OCI-LY3 (cell line): ENCODE data around the gene FRK.

Experiments
- H2AFZ ChIP-seq: fragments of 200-600, 300-600 bp; shearing (Covaris generic); 2 replicates; pipeline ENCODE4 v1.6.0; 2014; ENCODE audit warnings: antibody characterized with exemption, low read depth, low read length
- H3K27ac ChIP-seq: fragments of 200-600, 300-600 bp; sonication (generic); 2 replicates; pipeline ENCODE4 v1.5.1; 2014; ENCODE audit warnings: mild to moderate bottlenecking, low read length, moderate library complexity, mixed read lengths
- H3K27me3 ChIP-seq: fragments of 200-600, 300-600 bp; sonication (generic); 2 replicates; pipeline ENCODE4 v1.6.1; 2014; ENCODE audit warnings: low read depth, low read length, mixed read lengths
- H3K36me3 ChIP-seq: fragments of 200-600, 300-600 bp; sonication (generic); replicated peaks from 2 replicates; pipeline ENCODE3; 2014; ENCODE audit warnings: low read depth, low read length, mixed read lengths
- H3K4me1 ChIP-seq: fragments of 300-600, 200-600 bp; sonication (generic); 2 replicates; pipeline ENCODE4 v1.6.1; 2014; ENCODE audit warnings: low read length, mixed read lengths
- H3K4me2 ChIP-seq: fragments of 200-600, 300-600 bp; sonication (generic); 2 replicates; pipeline ENCODE4 v1.6.1; 2014; ENCODE audit warnings: low read length, mixed read lengths
- H3K4me3 ChIP-seq: fragments of 300-600, 200-600 bp; sonication (generic); 2 replicates; pipeline ENCODE4 v1.5.1; 2014; ENCODE audit warnings: antibody characterized with exemption, mild to moderate bottlenecking, low read length, moderate library complexity
- H3K79me2 ChIP-seq: fragments of 300-600, 200-600 bp; shearing (Covaris generic); 2 replicates; pipeline ENCODE4 v1.6.1; 2014; ENCODE audit warnings: mild to moderate bottlenecking, low read length, mixed read lengths
- H3K9ac ChIP-seq: fragments of 300-600, 200-600 bp; shearing (Covaris generic); 2 replicates; pipeline ENCODE4 v1.6.0; 2014; ENCODE audit warnings: mild to moderate bottlenecking, low read length, moderate library complexity
- H3K9me3 ChIP-seq: fragments of 200-600, 300-600 bp; shearing (Covaris generic); 2 replicates; pipeline ENCODE4 v1.6.1; 2014; ENCODE audit warnings: low read length, mixed read lengths; ENCODE audit not compliant: insufficient read depth
- H4K20me1 ChIP-seq: fragments of 200-600, 300-600 bp; sonication (generic); 2 replicates; pipeline ENCODE4 v1.6.1; 2016; ENCODE audit warnings: low read length, mixed read lengths; ENCODE audit not compliant: insufficient read depth
- EZH2phosphoT487 ChIP-seq: fragments of 200-600 bp; shearing (Covaris generic); IDR thresholded peaks from 2 replicates; pipeline ENCODE4 v1.6.1; 2018; ENCODE audit warnings: antibody characterized with exemption, mixed run types, low read depth
- TF ChIP-seq, protein P1 (sequence below): fragments of 200-600, 300-600 bp; sonication (generic); IDR thresholded peaks from 2 replicates; pipeline ENCODE4 v1.5.1; 2014; ENCODE audit warnings: antibody characterized with exemption, low read length, low read depth

Gene FRK

DNA sequence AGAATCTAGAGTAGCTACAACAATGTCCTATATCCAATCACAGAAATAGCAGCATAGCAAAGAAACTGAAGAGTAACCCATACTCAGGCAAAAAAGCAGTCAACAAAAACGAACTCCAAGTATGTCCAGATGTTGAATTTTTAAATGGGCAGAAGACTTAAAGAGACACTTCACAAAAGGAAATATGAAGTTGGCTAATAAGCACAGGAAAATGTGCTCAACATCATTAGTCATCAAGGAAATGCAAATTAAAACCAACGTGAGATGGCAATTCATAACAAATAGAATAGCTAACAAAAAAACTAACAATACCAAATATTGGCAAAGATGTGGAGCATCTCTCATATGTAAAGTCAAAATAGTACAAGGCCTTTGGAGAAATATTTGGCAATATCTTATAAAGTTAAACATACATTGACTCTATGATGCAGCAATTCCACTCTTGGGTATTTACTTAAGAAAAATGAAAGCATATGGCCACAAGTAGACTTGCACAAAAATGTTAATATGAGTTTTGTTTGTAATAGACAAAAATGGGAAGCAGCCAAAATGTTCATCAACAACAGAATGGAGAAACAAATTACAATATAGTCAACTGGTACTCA lies 37.7 kb downstream of the FRK start:
- H3K4me2 ChIP-seq = no peak overlapping the region
- H3K27me3 ChIP-seq = no peaks in the 10 kb centered on the region
- H3K36me3 ChIP-seq = peaks cover 8% of the 10 kb centered on the region
- peaks cover 4% of the 10 kb centered on the region; the same call in 1 of the 2 replicates for H4K20me1 ChIP-seq
- H3K4me3 ChIP-seq = no peak overlapping the region
- no peaks in the 10 kb centered on the region for H3K9me3 ChIP-seq
- peaks cover 55% of the 10 kb centered on the region for H3K79me2 ChIP-seq
- H3K9ac ChIP-seq = no peak overlapping the region
- no peak overlapping the region for H3K27ac ChIP-seq
- H2AFZ ChIP-seq = no peak overlapping the region
- TF ChIP-seq, protein P1, sequence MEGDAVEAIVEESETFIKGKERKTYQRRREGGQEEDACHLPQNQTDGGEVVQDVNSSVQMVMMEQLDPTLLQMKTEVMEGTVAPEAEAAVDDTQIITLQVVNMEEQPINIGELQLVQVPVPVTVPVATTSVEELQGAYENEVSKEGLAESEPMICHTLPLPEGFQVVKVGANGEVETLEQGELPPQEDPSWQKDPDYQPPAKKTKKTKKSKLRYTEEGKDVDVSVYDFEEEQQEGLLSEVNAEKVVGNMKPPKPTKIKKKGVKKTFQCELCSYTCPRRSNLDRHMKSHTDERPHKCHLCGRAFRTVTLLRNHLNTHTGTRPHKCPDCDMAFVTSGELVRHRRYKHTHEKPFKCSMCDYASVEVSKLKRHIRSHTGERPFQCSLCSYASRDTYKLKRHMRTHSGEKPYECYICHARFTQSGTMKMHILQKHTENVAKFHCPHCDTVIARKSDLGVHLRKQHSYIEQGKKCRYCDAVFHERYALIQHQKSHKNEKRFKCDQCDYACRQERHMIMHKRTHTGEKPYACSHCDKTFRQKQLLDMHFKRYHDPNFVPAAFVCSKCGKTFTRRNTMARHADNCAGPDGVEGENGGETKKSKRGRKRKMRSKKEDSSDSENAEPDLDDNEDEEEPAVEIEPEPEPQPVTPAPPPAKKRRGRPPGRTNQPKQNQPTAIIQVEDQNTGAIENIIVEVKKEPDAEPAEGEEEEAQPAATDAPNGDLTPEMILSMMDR = no peak
- TF ChIP-seq EZH2phosphoT487 = no peak
- H3K4me1 ChIP-seq = peaks cover 64% of the 10 kb centered on the region

DNA sequence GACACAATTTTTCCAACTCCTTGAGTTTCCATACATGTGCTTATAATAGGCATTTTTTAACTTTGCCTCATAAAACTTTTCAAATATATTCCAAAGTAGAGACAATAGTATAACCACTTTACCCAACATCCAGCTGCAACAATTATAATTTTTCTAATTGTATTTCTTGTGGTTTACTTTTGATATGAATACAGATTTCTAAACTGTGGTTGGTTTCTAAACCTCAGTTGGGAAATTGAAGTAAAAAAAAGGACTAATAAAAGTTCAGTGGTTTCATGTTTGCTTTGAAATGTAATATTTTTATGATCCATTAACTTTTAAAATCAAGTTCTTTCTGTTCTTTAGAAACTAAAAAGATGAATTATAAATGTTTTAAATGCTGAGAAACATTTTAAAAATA lies 40.0 kb downstream of the FRK start:
- Histone ChIP-seq H3K4me1 (peaks cover 79% of the 10 kb centered on the region), H3K27ac (peak overlapping the region; percentile 97), H4K20me1 (peaks cover under 1% of the 10 kb centered on the region; the same call in 1 of the 2 replicates), H3K36me3 (peaks cover 7% of the 10 kb centered on the region), H3K9ac (no peak overlapping the region), H3K9me3 (no peaks in the 10 kb centered on the region), H3K4me2 (peak overlapping the region; percentile 76), H3K79me2 (peaks cover 69% of the 10 kb centered on the region), H3K4me3 (peak overlapping the region; percentile 19), H3K27me3 (no peaks in the 10 kb centered on the region), H2AFZ (no peak overlapping the region)
- TF ChIP-seq, protein P1 = no peak
- TF ChIP-seq EZH2phosphoT487 = no peak

DNA sequence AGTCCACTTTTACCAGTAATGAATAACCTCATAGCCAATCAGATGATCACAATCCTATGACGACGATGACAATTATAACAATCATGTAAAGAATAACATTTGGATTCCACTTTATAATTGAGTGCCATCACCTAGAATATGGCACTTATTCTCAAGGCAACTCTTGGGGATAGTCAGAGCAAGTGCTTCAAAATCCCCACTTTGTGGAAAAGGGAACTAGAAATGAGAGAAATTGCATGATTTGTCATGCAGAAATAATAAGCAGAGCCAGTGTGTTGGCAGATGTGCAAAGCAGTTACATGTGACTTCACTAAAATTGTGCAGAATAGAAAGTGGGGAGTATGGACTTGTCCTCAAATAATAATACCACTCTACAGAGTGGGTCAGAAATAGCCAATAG lies 41.3 kb downstream of the FRK start:
- TF ChIP-seq, protein P1 = no peak
- TF ChIP-seq EZH2phosphoT487 = no peak
- no peaks in the 10 kb centered on the region for H4K20me1 ChIP-seq
- no peaks in the 10 kb centered on the region for H3K27me3 ChIP-seq
- H3K4me3 ChIP-seq = peak overlapping the region; percentile 51
- no peaks in the 10 kb centered on the region for H3K9me3 ChIP-seq
- peaks cover 77% of the 10 kb centered on the region for H3K79me2 ChIP-seq
- H3K36me3 ChIP-seq = peaks cover 4% of the 10 kb centered on the region
- H3K4me2 ChIP-seq = peak overlapping the region; percentile 76
- peak overlapping the region; percentile 97 for H3K27ac ChIP-seq
- H3K4me1 ChIP-seq = peaks cover 76% of the 10 kb centered on the region
- no peak overlapping the region for H2AFZ ChIP-seq
- peak overlapping the region; percentile 54; the same call in 1 of the 2 replicates for H3K9ac ChIP-seq

DNA sequence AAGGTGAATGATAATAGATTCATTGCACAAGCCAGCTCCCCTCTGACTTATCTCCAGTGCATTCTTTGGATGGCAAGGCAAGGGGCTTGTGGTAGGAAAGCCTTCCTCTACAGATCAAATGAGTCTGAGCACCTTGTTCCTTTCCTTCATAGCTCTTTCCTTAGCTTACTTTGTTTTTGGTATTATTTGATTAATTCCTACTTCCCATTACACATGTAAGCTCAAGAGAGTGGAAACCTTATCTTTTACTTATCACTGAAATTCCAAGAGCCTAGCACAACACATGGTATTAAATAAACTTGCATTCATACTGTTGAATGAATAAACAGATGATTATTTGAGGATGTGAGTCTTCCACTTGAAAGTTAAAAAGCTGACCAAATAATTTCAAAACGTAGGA lies 41.7 kb downstream of the FRK start:
- H3K9me3 ChIP-seq = no peaks in the 10 kb centered on the region
- peaks cover 4% of the 10 kb centered on the region for H3K36me3 ChIP-seq
- peak overlapping the region; percentile 97 for H3K27ac ChIP-seq
- H4K20me1 ChIP-seq = no peaks in the 10 kb centered on the region
- H3K79me2 ChIP-seq = peaks cover 81% of the 10 kb centered on the region
- peak overlapping the region; percentile 51 for H3K4me3 ChIP-seq
- peaks cover 76% of the 10 kb centered on the region for H3K4me1 ChIP-seq
- peak overlapping the region; percentile 76 for H3K4me2 ChIP-seq
- H3K9ac ChIP-seq = peak overlapping the region; percentile 54; the same call in 1 of the 2 replicates
- no peaks in the 10 kb centered on the region for H3K27me3 ChIP-seq
- TF ChIP-seq, protein P1 = no peak
- no peak for TF ChIP-seq EZH2phosphoT487
- H2AFZ ChIP-seq = no peak overlapping the region
